Left renal cortex interstitium (tissue), 4 donors: Measurements from ENCODE around the gene PIGC. TPM values are rescaled to one million over a fixed set of nuclear protein-coding genes. Genes with fewer than 3 reads are reported as not detected.

Source experiments
- DNase-seq, 4 donors: peaks; one replicate each; pipeline ENCODE4 v3.0.0-alpha.2; 2013; ENCODE audit warnings: low read depth in 4 of 4, low spot score in 2 of 4, missing footprints in 1 of 4
- polyA plus RNA-seq, 4 donors: library from polyadenylated mRNA; unstranded; fragments of 120-200 nt; gene quantifications; one replicate each; pipeline ENCODE4 v1.2.1, GENCODE V29; 2013; ENCODE audit not compliant: insufficient read length in 4 of 4

The PIGC gene
- polyA plus RNA-seq, 4 donors: 44.6 to 52.8 (median 48.4) TPM

DNA sequence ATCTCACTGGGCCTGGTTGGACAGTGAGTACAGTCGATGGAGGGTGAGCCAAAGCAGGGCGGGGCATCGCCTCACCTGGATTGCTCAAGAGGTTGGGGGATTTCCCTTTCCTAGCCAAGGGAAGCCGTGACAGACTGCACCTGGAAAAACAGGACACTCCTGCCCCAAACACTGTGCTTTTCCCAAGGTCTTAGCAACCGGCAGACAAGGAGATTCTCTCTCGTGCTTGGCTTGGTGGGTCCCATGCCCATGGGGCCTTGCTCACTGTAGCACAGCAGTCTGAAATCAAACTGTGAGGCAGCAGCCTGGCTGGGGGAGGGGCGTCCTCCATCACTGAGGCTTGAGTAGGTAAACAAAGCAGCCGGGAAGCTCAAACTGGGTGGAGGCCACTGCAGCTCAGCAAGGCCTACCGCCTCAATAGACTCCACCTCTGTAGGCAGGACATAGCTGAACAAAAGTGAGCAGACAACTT is 12.1 kb downstream of the PIGC start:
- no peak for DNase-seq

DNA sequence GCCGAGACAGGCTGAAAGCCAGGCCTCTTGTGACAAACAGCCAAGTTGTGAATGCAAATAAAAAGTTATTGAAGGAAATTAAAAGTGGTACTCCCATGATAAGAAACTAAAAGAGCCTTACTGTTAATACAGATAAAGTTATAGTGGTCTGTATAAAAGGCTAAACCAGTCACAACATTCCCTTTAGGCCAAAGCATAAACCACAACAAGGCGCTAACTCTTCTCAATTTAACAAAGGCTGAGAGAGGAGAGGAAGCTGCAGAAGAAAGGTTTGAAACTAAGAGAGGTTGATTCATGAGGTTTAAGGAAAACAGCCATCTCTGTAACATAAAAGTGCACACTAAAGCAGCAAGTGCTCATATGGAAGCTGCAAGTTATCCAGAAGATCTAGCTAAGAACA is 12.7 kb downstream of the PIGC start:
- no peak for DNase-seq

DNA sequence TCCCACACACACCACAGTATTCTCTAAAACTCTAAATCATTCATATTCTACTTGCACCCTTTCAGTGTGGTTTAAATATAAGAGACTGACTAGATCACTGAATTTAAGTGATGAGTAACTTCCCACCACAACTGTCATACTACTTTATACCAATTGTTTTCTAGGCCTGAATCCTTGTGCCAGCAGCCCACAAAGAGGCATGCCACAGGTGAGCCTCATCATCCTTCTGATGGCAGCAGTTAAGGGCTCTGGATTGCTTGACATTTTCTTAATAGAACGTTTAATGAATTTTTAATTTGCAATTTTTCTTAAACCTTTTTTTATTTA is 13.8 kb downstream of the PIGC start:
- DNase-seq: no peak

- DNase-seq: no peak
These were observed 14.3 kb downstream of the PIGC start for GRCh38 chr1:172429331-172430127.

DNA sequence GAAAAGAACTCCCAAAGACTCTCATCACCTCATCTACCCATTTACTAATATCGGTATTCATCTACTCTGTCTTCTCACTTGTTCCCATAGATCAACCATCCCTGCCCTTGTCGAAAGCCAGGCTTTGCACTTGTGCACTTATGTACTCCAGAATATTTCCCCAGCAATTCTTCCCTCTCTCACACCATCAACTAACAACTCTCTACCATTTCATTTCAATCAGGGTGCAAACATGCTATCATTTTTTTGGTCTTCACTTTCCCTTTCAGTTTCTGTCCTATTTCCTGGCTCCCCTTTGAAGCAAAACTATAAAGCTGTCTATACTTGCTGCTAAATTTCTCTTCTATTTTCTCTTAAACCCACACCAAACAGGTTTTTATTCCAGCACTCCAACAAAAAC is 16.7 kb downstream of the PIGC start:
- DNase-seq: no peak

DNA sequence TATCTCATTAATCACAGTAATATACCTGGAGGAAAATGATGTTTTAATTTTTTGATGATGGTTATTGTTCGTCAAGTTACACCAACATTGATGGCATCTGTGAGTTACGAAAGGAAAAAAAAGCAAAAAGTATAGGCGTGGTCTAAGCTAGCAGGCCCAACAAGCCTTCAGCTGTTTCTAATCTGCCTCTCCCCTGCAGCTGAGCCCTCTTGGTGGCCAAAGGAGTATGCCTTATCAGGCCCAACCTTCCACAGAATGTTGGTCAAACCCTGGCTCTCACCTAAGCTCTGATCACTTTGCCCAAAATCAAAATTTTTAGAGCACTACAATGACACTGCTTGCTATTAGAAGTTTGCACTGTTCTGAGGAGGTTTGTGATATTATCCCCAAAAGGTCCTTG is 18.5 kb downstream of the PIGC start:
- no peak for DNase-seq

DNA sequence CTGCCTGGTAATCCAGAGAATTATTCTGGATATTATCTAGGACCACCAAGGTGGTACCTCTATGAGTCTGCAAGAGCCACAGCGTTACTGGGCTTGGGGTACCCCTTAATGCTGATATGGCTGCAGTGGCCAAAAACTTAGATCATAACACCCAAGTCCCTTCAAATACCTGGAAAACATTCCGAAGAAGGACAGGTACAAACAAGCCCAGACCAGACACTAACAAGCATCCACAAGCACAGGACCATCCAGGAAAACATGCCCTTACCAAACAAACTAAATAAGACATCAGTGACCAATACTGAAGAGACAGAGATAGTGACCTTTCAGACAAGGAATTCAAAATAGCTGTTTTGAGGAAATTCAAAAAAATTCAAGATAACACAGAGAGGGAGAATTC is 20.5 kb downstream of the PIGC start:
- no peak for DNase-seq

DNA sequence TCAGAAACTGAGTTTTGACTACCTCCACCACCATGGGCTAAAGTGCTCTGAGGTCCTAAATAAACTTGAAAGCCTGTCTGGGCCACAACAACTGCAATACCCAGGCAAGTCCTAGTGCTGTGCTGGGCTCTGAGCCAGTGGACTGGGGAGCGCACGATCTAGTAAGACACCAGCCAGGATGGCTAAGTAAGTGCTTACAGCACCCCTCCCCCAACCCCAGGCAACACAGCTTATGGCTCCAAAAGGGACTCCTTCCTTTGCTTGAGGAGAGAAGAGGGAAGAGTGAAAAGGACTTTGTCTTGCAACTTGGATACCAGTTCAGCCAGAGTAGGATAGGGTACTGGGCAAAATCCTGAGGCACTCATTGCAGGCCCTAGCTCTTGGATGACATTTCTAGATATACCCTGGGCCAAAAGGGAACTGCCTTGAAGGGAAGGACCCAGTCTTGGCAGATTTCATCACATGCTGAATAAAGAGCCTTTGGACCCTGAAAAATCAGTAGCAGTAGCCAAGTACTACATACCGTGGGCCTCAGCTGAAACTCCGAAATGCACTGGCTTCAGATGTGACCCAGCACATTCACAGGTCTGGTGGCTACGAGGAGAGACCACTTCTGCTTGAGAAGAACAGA is 21.8 kb downstream of the PIGC start:
- no peak for DNase-seq

DNA sequence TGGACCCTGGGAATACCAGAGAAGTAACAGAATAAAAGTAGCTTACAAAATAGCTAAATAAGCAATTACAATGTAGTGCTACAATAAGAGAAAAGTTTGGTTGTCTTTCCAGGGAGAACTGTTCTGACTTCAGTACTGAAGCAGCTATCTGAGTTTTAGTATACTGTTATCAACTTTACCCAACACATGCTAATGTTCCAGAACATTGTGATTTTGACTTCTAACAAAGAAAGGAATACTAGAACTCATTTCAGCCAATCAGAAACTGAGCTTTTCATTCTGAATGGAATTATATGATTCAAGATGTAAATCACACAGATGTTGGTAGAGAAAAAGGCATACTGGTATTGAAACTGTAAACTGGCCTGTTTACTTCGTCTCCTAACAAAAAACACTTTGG is 23.5 kb downstream of the PIGC start, which contains the start of gene C1orf105:
Gene C1orf105, plus strand, starts transcription at position 301 of the 400 bp plus-strand sequence. CDS start 201 bp downstream, outside the sequence.
- DNase-seq: no peak

- DNase-seq: no peak
These were observed 26.3 kb downstream of the PIGC start for GRCh38 chr1:172417557-172417956.

- no peak for DNase-seq
These were observed 27.3 kb downstream of the PIGC start for GRCh38 chr1:172416496-172417035.

DNA sequence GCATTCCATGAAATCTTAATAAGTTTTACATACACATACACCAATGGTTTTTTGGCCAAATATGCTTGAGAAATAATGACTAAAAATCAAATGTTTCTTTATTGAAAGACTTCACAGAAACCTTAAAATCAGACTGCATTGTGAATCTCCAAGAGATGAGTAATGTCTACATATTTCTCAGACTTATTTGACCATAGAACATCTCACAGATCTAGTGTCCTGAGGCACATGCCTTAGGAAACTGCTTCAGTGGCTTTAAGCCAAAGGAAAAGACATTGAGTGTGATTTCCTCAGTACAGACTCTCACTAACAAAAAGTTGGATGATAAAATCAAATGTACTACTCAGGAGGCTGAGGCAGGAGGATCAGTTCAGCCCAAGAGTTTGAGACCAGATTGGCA is 29.5 kb downstream of the PIGC start:
- DNase-seq: no peak

- DNase-seq: no peak
These were observed 32.0 kb downstream of the PIGC start for GRCh38 chr1:172411791-172412338.

DNA sequence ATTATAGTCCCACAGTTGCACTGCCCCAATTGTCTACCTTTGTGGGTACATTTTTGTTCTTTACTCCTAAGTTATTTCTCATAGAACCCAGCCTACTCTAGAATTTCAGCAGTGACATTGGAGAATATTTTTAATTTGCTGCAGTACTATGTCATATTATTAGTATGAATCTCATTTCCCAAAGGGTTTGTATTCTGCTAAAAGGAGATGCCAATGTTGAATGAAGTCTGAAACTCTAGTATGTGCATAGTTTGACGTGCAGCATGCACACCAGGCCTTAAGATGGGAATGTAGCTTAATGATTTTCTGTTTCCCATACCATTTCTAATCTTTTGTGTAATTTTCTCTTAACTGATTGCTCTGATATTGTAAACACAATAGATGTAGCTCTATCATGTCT is 33.8 kb downstream of the PIGC start:
- DNase-seq: no peak

DNA sequence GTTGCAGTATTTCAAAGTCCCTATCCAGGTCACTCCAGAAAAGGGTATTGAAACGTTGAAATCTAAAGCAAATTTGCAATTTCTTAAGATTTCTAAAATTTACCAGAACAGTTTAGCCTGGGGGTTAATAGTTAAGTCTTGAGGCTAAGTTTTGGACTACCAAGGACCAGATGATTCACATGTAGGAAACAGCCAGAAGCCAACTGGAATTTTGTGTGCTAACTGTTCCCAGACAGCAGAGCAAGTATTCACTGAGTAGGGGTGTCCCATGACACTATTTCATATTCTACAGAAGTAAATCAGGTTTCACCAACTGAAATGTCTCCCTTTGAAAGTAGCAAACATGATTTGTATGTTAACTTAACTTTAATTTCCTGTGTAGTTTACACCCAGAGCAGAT is 34.9 kb downstream of the PIGC start:
- DNase-seq: no peak

DNA sequence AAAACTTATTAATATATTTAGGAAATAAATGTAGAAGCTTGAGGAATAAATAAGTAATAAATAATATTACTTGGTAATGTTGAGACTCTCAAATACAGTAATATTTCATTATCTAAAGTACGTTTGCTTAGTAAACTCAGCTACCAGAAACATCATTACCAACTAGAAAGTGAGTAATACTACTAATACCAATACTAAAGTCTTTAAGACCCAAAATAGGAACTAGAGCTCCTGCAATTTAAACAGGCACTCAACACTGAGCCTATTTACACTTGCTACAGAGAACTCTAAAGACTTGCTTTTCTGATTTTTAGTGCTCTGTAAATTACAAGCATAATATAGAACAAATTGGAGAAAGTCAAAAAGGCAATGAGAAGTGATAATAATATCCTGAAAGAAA is 36.9 kb downstream of the PIGC start:
- no peak for DNase-seq

GRCh38 chr1:172405912-172406311 is 38.0 kb downstream of the PIGC start:
- DNase-seq: no peak

DNA sequence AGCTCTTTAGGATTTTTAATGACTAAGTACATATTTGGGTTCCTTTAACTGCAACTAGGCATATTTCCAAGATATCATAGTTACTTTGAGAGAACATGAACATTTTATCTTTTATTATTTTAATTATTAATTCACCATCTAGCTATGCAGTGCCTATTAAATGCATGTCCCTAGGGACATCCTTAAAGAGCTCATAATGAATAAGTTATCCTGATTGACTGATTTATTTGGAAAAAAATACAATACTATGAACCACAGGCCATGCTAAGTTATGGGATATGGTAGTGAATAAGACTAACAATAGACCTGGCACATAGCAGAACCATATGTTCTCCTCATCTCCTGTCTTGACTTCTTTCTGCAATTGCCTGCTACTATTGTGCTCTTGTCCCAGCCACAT is 39.7 kb downstream of the PIGC start:
- no peak for DNase-seq

- DNase-seq: no peak
These were observed 40.8 kb downstream of the PIGC start for GRCh38 chr1:172402878-172403569.

GRCh38 chr1:172401892-172402291 is 42.0 kb downstream of the PIGC start:
- DNase-seq: no peak

DNA sequence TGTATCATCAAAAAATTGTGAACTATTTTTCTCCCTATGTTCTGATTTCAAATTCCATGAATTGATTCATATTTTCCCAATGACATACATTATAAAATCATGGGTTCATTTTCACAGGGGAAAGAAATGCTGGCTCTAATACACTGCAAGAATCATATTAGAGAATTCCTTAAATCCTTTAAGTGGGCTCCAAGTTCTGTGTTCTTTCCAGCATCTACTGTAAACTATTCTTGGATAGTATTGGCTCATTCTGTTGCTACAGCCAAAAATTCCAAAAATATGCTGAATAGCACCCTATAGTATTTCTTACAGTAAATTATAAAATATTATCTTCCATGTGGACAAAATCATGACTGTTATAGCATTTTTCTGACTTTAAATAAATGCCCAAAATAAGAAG is 42.4 kb downstream of the PIGC start:
- no peak for DNase-seq
